GM21381 (cell line): ENCODE measurements around the gene CDH23.

ENCODE experiments used
- ATAC-seq: cut with Tn5 transposase; IDR thresholded peaks from one replicate; pipeline ENCODE4 v1.9.1; 2021; ENCODE audit warnings: mild to moderate bottlenecking, moderate library complexity; ENCODE audit not compliant: unreplicated experiment

Gene CDH23

DNA sequence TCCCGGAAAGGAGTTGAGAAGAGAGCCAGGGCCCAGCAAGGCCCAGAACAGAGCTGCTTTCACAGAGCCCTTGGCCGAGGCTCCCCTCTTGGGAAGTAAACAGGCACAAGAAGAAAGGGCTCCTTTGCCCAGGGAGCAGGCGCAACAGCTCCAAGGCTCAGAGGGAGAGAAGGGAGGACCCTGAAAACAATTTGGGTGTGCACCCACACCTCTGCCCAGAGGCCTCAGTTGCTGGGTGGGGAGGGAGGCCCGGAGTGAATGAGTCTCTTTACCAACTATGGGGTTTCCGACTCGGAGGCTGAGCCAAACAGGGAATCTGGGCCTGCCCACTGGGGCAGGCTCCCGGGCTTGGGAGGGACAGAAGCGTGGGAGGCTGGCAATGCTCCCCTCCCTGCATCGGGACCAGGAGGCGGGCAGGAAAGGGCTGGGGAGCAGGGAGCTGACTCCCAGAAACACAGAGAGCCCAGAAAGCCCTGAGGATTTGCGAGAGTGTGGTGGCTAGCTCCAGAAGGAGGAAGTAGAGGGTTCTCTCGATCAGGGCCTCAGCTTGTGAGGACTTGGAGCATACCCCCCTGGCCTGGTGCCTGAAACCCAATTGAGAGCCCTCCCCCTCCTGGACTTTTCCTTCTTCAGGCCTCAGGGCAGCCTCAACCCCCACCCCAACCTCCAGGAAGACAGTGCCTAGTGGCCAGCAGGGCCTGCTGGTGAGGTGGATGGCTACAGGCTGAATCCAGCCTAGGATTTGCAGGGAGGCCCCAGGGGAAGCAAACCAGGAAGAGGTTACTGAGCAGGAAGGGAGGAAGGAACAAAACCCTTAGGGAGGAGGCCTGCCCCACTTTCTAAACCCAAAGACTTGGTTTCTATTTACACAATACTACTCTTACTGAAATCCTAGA is 316.7 kb downstream of the CDH23 start:
- no peak for ATAC-seq

DNA sequence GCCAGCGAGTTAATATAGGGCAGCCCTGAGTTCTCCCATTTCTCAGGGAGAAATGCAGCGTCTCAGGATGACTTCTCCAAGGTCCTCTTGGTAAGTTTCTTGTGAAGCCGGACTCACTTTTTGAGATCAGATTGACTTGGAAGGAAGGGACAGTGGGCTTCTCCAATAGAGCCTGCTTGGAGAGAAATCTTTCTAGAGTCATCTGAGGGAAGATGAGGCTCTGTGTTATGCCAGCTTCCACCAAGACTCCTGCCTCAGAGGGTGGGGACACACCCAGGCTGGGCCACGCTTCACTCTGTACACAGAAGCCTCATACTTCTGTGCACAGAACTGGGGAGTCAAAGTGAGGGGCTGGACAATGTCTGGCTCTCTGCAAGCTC is 317.3 kb downstream of the CDH23 start:
- ATAC-seq = no peak

DNA sequence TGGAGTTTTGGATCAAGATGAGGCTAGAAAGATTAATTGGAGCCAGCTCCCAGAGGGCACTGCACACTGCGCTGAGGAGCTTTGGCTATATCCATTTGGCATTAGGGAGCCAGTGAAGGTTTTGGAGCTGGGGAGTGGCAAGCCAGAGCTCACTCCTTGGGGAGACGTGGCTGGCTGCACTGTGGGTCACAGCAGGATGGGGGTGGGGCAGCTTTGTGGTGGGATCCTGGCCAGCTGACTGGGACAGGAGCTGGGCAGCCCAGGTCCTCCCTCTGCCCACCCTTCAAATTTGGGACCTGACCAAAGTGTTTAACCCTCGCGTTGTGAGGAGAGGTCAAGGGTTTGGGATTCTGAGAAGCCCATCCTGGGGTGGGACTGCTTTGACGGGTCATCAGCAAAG is 317.9 kb downstream of the CDH23 start:
- ATAC-seq = no peak

DNA sequence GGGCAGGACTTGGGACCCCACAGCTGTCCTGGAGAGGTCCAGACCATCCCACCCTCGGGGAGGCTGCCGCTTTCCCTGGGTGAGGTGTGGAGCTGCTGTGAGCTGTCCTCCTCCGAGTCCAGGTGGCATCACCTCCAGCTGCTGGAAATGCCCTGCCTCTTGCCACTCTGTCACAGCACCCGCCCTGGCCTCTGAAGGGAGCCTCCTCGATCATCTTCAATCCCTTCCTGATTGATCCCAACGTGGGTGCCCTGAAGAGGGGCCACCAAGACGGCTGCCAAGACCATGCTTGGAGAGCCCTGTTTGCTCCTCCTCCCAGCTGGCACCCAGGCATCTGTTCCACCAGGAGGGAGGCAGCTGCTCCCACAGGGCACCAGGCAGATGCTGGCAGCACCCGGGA is 318.3 kb downstream of the CDH23 start:
- no peak for ATAC-seq

DNA sequence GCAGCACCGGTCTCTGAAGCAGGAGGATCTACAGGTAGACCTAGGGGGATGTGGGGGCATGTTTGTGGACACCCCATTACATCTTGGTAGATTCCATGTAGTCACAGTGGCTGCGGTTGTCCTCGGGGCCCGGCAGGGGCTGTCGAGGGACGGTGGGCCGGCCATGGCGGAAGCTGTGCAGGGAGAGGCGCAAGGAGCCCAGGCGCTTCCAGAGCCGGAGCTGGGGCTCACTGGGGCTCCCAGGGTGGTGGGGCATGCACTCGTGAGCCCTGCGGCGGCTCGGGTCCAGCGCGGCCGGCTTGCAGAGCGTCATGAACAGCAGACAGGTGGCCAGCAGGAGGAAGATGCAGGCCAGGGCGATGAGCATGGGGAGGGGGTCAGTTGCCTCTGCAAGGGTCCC is 319.1 kb downstream of the CDH23 start:
- ATAC-seq = no peak

DNA sequence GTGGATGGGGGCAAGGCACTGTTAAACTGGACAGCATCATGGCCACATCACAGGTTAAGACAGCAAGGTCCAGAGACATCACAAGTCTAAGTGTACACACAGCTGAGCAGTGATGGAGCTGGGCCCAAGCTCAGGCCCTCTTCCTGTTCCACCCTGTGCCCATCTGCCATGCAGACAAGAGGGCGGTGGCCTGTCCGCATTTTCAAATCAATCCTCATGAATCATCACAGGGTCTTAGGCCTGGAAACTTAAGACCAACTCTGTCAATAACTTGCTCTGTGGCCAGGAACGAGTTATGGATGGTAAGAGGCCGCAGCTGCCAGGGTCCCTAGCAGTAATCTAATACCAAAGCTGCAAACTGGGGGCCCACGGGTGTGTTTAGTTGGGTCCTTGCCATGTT is 319.7 kb downstream of the CDH23 start:
- ATAC-seq = no peak

DNA sequence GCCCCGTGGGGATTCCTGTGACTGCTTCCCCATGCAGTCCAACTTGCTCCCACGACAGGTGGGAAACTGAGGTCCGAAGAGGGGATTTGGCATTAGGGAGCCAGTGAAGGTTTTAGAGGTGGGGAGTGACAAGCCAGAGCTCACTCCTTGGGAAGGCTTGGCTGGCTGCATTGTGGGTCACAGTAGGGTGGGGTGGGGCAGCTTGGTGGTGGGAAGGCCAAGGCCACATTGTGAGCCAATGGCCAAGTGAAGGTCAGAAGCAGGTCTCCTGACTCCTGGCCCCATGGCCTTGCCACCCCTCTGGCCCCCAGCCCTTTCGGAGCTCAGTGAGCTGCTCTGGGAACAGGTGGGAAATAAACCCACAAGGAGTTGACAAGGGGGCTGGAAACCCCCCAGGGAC is 320.3 kb downstream of the CDH23 start:
- ATAC-seq = no peak

DNA sequence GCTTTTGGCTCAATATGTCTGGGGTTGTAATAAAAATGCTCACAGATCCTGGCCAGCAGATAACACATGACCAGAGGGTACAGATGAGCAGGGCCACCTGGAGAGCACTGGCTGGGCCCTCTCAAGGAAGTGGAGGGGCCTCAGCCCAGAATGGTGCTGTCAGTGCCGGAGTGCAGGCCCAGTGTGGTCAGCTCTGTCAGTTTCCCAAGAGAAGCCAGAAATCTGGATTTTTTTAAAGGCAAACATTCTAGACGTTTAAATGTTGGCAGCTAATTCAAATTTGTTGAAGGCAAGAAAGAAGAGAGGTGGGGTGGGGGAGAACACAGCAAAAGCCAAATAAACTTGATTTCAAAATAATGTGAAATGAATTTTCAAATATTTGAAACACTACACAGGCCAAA is 320.8 kb downstream of the CDH23 start:
- ATAC-seq = no peak

DNA sequence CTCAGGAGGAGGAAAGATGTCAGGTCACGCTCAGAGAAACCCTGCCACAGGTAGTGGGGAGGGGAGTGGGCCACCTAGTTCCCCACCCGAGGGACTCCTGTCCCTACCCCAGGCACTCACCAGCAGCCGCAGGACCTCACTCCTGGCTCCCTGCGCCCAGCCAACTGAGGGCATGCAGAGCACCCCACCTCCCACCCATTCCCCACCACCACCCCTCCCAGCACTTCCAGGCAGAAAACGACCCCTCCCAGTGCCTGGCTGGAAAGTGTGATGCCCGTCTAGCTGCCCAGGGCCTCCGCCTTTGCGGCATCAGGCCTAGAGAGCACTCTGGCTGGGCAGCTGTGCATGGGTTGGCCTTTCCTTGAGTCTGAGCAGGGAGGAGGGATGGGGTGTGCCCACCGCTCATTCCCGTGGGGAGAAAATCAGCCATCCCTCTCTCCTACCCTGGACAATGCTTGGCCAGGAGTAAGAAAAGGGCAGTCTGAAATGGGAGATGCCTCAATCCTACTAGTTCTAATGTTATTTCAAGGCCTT is 321.5 kb downstream of the CDH23 start:
- ATAC-seq = no peak

DNA sequence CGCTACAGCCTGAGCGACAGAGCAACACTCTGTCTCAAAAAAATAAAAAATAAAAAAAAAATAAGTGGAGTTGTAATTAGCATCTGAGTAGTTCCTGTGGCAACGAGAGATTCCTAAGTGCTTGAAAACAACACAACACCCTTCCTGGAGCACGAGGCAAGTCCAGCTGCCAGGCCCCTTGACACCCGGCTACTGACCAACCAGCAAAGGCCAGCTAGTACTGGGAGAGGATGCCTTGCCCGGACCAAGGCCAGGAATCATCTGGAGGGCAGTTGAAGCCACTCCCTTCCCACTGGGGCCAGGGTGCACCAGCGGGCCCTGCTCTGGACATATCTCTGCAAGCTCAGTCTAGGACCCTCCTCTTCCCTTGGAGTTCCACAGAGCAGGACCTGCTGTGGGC is 322.3 kb downstream of the CDH23 start:
- ATAC-seq = no peak

DNA sequence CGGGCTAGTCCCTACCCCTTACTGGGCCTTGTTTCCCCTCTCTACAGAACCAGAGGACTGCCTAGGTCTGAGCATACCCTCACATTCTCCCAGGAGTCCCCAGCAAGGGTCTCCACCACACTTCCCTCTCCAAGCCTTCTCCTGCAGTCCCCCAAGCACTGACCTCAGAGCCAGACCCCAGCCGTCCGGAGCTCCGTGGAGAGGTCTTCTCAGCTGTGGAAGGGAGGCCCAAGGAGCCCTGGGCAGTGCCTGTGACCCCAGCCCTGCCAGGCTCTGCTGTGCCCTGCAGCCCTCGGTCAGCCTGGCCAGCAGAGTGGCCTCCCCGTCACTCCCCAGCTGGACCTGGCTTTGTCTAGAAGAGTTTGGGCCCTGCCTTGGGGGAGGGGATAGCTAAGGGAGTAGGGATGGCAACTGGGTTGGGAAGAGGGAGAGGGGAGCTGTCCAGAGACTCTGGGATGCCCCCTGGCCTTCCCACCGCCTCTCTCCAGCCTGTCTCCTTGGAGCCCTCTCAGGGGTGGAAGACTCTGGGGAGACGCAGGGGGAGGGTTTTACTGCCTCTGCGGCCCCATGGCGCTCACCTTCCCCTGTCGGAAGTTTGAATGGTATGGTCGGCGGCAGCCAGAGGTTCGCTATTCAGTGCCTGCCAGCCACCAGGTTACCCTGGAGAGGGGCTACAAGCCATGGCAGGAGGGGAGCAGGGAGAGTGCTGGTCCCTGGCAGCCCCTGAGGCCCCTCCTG is 322.9 kb downstream of the CDH23 start, which contains the start of gene C10orf105:
TSS of gene C10orf105 (minus strand) at position 315 of the 738 bp plus-strand sequence. CDS start 3,441 bp downstream, outside the sequence.
- ATAC-seq = no peak

DNA sequence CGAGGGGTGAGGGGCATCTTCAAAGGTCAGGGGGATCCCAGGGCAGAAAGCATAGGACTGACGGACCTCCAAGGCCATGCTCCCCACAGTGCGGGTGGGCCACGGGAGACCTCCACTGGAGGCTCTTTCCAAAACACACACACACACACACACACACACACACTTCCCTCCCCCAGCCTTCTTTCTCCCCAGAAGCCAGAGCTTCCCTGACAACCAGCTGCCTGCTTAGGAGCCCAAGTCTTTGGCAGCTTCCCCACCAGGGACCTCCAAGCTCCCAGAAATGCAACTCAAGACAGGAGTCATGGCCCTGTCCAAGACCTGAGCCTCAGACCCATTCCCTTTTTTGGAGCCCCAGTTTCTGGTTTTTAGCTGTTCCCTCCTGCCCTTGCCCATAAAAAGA is 323.6 kb downstream of the CDH23 start:
- ATAC-seq = no peak

DNA sequence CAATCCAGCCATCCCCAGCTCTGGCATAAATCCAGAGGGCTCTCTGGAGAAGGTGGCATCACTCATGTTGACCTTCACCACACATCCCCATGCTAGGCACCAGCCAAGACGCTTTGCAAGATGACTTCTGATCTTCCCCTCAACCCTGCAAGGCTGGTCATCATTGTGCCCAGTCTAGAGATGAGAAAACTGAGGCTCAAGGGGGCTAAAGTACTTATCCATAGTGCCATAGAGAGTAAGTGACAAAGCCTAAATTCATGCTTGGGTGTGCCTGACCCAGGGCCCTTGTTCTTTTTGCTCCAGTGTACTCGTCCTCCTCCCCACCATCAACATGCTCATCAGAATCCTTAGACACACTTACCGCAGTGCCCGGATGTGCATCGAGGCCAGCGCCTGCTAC is 324.6 kb downstream of the CDH23 start:
- no peak for ATAC-seq

DNA sequence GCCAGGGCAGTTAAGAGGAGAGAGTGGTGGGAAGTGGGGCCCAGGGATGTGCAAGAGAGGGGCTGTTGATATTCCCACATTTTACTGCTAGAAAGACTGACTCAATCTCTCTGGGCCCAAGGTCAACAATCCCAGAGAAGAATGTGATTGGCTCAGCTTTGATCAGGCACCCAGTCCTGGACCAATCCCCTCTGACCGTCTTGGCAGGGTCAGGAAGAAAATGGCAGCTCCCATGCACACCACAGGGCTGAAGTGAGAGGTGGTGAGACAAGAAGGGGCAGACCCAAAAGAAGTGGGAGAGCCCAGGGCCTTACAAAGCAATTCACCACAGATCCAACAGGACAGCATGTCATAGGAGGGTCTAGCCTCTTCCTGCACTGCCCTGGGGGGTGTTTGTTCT is 326.1 kb downstream of the CDH23 start:
- ATAC-seq = no peak

DNA sequence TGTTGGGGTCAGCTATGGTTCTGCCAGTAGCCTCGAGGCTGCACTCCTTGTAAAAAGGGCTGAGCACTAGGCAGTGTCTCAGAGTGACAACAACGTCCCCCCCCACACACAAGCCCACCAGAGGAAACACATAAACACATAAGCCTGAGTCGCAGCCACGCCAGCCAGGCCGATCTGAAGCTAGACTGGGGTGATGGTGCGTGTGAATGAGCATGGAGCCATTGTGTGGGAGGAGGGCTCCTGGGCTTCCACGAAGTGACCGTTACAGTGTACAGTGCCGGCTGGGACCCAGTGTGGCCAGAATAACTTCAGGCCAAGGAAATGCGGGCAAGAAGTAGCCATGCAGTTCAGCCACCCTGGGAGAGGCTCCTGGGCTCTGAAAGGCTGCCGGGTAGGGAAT is 326.6 kb downstream of the CDH23 start:
- no peak for ATAC-seq

DNA sequence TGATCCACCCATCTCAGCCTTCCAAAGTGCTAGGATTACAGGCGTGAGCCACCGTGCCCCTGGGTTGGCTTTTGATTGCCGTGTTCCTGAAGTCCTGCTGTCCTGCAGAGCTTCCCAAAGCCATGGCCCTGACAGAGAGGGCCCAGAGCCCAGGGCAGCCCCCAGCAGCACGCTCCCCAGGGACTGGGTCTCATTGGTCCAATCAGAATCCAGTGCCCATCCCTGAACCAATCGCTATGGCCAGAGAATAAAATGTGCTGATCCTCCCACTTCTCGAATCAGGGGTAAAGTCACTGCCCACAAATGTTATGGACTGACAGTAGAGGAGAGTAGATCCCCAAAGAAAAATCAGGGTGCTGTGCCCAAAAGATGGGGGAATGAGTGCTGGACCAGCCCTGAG is 327.8 kb downstream of the CDH23 start:
- no peak for ATAC-seq

DNA sequence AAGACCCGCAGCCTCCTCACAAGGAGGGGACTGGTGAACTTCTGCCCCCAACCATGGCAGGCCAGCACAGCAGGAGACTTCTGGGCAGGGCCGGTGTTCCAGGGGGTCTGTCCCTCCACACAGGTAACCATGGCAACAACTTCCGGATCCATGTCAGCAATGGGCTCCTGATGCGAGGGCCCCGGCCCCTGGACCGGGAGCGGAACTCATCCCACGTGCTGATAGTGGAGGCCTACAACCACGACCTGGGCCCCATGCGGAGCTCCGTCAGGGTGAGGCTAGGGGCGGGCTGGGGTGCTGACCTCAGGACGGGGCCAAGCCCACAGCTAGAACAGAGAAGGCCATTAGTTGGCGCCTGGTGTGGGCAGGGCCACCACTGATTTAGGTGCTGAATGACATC is 328.5 kb downstream of the CDH23 start:
- ATAC-seq = no peak

DNA sequence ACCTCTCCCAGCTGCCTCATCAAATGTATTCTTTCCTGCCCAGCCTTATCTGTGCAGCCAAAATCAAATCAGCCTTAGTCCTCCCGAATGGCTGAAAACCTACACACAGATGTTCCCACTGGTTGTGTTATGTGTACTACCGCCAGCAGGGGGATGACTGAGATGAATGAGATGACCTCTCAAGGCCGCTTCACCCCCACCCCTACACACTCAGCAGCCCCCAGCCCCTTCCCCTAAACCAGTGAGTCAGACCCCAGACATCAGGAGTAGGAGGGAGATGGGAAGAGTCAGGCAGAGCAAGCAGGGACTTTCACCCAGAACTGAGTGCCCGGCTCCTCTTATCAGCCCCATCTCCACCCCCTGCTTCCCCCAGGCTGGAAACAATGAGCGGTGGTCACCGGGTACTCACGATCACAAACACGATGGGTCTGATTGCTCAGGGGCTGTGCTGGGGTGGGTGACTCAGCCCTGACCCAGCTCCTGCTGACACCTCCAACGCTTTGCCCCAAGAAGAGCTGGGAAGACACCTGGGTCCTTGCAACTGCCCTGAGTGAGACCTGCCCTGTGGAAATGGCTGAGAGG is 329.4 kb downstream of the CDH23 start:
- no peak for ATAC-seq

DNA sequence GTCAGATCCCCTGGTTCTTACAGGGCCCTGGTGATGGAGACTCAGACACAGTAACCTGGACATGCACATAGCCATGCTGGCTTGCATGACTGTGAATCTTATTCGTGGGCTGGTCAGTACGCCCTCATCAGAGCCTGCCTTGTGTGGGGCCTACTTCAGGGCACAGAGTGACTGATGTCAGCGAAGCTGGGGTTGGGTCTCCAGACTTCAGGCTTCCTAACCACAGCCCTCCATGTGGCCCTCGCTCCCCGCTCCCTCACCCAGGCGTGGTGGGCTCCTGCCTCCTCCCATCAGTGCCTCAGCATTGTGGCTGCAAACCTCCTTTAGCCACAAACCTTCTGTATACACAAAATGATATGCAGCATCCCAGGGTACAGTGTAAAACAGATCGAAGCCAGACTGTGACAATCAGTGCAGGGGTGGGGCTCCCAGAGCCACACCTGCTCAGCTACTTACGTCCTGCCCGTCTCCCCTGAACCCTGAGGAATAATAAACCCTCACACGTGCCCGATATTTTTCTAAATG is 329.9 kb downstream of the CDH23 start:
- peak; percentile 9 for ATAC-seq

DNA sequence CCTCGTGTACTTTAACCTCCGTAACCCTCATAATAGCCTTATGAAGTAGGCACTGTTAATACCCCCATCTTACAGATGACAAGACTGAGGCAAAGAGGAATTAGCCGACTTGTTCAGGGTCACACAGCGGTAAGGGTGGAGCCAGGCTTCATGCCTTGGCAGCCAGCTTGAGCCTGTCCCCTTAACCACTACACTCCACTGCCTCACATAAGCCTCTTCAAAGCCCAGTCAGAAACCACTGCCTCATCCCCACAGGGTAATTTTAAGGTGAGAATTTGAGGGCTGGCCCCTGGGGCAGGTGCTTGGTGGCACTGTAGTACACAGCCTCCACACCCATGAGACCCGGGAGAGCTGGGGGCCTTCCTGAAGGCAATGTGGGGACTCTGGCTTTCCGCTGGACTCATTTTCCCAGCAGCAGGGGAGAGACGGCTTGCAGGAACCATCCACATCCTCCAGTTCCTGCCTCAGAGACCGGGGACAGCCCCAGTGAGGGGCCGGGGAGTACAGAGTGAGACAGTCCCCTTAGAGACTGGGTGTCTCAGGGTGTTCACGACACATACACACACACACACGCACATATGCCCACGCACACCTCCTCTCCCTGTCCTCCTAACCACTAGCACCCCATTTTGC is 330.5 kb downstream of the CDH23 start:
- peak; percentile 54 for ATAC-seq
